Neural cell (in vitro differentiated cells): ENCODE data around the gene CEP89.
"Not testable (repeated sequence)": the region's sequence is repeated elsewhere in the genome, so short reads cannot be mapped to it uniquely, and the experiment has no call there.

Experiments
- EP300 ChIP-seq: fragments of 450-650 bp; conservative IDR thresholded peaks from 2 replicates; pipeline ENCODE4 v1.6.1; 2014; ENCODE audit warnings: antibody characterized with exemption, mild to moderate bottlenecking, moderate library complexity; ENCODE audit not compliant: poor library complexity, severe bottlenecking
- MXI1 ChIP-seq: fragments of 450-650 bp; conservative IDR thresholded peaks from 2 replicates; pipeline ENCODE4 v1.6.1; 2014; ENCODE audit warnings: antibody characterized with exemption, mild to moderate bottlenecking; ENCODE audit not compliant: poor library complexity, severe bottlenecking
- POLR2AphosphoS5 ChIP-seq: IDR thresholded peaks from 2 replicates; pipeline ENCODE4 v1.6.1; 2012
- TF ChIP-seq, protein P1 (sequence below): fragments of 450-650 bp; IDR thresholded peaks from 2 replicates; pipeline ENCODE4 v1.5.1; 2014; ENCODE audit warnings: antibody characterized with exemption, mild to moderate bottlenecking, moderate library complexity; ENCODE audit not compliant: poor library complexity, severe bottlenecking
- TF ChIP-seq, protein P2 (sequence below): IDR thresholded peaks from 2 replicates; pipeline ENCODE4 v1.6.1; 2012; ENCODE audit warnings: borderline replicate concordance

DNA sequence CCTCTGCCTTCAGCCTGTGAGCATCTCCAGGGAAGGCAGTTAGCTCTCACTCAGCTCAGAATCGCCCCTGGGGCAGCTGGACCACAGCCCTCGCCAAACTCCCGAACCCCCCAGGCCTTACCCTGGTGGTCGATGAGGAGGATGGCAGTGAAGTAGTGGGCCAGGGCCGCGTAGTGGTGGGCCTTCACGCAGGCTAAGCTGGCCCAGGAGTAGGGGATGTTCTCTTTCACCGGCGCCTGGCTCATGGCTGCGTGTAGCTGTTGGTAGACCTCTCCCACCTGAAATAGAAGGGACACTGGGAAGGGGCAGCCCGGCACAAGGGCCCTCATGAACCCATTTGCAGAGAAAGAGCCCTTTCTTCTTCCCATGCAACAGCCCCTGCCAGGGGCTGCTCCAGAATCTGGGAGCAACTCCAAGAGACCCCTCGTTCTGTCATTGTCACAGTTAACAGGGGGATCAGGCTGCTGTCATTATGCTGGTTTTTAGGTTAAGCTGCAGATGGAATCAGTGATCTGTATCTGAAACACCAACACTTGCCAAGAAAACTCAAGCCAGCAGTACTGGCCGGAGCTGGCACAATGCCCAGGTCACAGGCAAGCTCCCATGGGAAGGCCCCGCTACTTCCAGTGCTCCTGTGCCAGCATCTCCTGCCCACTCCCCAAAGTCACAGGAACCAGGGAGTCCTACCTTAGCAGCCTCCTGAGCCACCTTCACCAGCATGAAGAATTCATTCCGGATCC lies 30.5 kb upstream of the CEP89 start:
- TF ChIP-seq, protein P1, sequence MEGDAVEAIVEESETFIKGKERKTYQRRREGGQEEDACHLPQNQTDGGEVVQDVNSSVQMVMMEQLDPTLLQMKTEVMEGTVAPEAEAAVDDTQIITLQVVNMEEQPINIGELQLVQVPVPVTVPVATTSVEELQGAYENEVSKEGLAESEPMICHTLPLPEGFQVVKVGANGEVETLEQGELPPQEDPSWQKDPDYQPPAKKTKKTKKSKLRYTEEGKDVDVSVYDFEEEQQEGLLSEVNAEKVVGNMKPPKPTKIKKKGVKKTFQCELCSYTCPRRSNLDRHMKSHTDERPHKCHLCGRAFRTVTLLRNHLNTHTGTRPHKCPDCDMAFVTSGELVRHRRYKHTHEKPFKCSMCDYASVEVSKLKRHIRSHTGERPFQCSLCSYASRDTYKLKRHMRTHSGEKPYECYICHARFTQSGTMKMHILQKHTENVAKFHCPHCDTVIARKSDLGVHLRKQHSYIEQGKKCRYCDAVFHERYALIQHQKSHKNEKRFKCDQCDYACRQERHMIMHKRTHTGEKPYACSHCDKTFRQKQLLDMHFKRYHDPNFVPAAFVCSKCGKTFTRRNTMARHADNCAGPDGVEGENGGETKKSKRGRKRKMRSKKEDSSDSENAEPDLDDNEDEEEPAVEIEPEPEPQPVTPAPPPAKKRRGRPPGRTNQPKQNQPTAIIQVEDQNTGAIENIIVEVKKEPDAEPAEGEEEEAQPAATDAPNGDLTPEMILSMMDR = not testable (repeated sequence)
- not testable (repeated sequence) for TF ChIP-seq POLR2AphosphoS5, EP300, MXI1
- TF ChIP-seq, protein P2, sequence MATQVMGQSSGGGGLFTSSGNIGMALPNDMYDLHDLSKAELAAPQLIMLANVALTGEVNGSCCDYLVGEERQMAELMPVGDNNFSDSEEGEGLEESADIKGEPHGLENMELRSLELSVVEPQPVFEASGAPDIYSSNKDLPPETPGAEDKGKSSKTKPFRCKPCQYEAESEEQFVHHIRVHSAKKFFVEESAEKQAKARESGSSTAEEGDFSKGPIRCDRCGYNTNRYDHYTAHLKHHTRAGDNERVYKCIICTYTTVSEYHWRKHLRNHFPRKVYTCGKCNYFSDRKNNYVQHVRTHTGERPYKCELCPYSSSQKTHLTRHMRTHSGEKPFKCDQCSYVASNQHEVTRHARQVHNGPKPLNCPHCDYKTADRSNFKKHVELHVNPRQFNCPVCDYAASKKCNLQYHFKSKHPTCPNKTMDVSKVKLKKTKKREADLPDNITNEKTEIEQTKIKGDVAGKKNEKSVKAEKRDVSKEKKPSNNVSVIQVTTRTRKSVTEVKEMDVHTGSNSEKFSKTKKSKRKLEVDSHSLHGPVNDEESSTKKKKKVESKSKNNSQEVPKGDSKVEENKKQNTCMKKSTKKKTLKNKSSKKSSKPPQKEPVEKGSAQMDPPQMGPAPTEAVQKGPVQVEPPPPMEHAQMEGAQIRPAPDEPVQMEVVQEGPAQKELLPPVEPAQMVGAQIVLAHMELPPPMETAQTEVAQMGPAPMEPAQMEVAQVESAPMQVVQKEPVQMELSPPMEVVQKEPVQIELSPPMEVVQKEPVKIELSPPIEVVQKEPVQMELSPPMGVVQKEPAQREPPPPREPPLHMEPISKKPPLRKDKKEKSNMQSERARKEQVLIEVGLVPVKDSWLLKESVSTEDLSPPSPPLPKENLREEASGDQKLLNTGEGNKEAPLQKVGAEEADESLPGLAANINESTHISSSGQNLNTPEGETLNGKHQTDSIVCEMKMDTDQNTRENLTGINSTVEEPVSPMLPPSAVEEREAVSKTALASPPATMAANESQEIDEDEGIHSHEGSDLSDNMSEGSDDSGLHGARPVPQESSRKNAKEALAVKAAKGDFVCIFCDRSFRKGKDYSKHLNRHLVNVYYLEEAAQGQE = not testable (repeated sequence)
